ENCODE data around the gene LCLAT1.

The LCLAT1 gene

GRCh38 chr2:30455114-30455738 lies 8.2 kb downstream of the LCLAT1 start:
- H3K27me3 ChIP-seq (ENCODE audit: low read length): no peaks in the 10 kb centered on the region
- H3K36me3 ChIP-seq (ENCODE audit: low read length): no peaks in the 10 kb centered on the region
- H3K4me3 ChIP-seq (ENCODE audit: insufficient read depth, low read length, poor library complexity, severe bottlenecking): no peak overlapping the region
- peaks cover 19% of the 10 kb centered on the region for H4K20me1 ChIP-seq (ENCODE audit: low read depth, low read length)
- no peaks in the 10 kb centered on the region for H3F3A ChIP-seq (ENCODE audit: insufficient read depth)
- H3K9me2 ChIP-seq (replicated peaks; ENCODE audit: insufficient read depth, low read length): no peaks in the 10 kb centered on the region
- H3K79me2 ChIP-seq (ENCODE audit: insufficient read depth, low read length): peaks cover 14% of the 10 kb centered on the region
- no peak overlapping the region for H2AFZ ChIP-seq (ENCODE audit: low read depth, low read length, severe bottlenecking)
- no peak overlapping the region for H3K27ac ChIP-seq (ENCODE audit: low read depth, low read length)
- TF ChIP-seq EZH2phosphoT487 (conservative IDR thresholded peaks at IDR 0.05; ENCODE audit: low read length): no peak
- TF ChIP-seq, protein P1, sequence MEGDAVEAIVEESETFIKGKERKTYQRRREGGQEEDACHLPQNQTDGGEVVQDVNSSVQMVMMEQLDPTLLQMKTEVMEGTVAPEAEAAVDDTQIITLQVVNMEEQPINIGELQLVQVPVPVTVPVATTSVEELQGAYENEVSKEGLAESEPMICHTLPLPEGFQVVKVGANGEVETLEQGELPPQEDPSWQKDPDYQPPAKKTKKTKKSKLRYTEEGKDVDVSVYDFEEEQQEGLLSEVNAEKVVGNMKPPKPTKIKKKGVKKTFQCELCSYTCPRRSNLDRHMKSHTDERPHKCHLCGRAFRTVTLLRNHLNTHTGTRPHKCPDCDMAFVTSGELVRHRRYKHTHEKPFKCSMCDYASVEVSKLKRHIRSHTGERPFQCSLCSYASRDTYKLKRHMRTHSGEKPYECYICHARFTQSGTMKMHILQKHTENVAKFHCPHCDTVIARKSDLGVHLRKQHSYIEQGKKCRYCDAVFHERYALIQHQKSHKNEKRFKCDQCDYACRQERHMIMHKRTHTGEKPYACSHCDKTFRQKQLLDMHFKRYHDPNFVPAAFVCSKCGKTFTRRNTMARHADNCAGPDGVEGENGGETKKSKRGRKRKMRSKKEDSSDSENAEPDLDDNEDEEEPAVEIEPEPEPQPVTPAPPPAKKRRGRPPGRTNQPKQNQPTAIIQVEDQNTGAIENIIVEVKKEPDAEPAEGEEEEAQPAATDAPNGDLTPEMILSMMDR (IDR thresholded peaks at IDR 0.05; ENCODE audit: insufficient read depth, low read length, poor library complexity, severe bottlenecking): no peak
- H3K9me3 ChIP-seq (ENCODE audit: insufficient read depth, low read length): no peaks in the 10 kb centered on the region
- H3K4me2 ChIP-seq (ENCODE audit: low read depth, low read length, poor library complexity, severe bottlenecking): no peak overlapping the region
- no peak overlapping the region for H3K9ac ChIP-seq (ENCODE audit: low read length)

DNA sequence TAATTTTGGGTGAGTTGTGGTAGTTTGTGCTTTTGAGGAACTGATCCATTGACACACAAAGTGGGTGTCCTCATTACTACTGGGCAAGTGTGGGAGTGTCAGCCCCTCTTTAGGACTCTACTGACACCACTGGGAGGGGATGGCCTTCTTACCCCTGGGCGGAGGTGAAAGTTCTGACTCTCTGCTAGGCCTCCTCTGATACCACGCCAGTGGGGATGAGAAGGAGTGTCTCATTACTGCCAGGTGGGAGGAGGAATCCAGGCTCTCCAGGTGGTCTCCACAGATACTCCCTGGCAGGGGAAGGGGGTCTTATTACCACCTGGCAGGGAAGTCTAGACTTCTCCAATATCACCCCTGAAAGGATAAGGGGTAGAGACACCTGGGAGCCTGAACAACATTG lies 9.1 kb downstream of the LCLAT1 start:
- Histone ChIP-seq H3K27me3 (ENCODE audit: low read length) (no peaks in the 10 kb centered on the region), H4K20me1 (ENCODE audit: low read depth, low read length) (peaks cover 17% of the 10 kb centered on the region), H3K27ac (ENCODE audit: low read depth, low read length) (no peak overlapping the region), H3K9me3 (ENCODE audit: insufficient read depth, low read length) (no peaks in the 10 kb centered on the region), H3K79me2 (ENCODE audit: insufficient read depth, low read length) (peaks cover 10% of the 10 kb centered on the region), H3K4me3 (ENCODE audit: insufficient read depth, low read length, poor library complexity, severe bottlenecking) (no peak overlapping the region), H3F3A (ENCODE audit: insufficient read depth) (no peaks in the 10 kb centered on the region), H2AFZ (ENCODE audit: low read depth, low read length, severe bottlenecking) (no peak overlapping the region), H3K9ac (ENCODE audit: low read length) (no peak overlapping the region), H3K9me2 (replicated peaks; ENCODE audit: insufficient read depth, low read length) (no peaks in the 10 kb centered on the region), H3K4me2 (ENCODE audit: low read depth, low read length, poor library complexity, severe bottlenecking) (no peak overlapping the region), H3K36me3 (ENCODE audit: low read length) (no peaks in the 10 kb centered on the region)
- TF ChIP-seq, protein P1 (IDR thresholded peaks at IDR 0.05; ENCODE audit: insufficient read depth, low read length, poor library complexity, severe bottlenecking): no peak
- TF ChIP-seq EZH2phosphoT487 (conservative IDR thresholded peaks at IDR 0.05; ENCODE audit: low read length): no peak

DNA sequence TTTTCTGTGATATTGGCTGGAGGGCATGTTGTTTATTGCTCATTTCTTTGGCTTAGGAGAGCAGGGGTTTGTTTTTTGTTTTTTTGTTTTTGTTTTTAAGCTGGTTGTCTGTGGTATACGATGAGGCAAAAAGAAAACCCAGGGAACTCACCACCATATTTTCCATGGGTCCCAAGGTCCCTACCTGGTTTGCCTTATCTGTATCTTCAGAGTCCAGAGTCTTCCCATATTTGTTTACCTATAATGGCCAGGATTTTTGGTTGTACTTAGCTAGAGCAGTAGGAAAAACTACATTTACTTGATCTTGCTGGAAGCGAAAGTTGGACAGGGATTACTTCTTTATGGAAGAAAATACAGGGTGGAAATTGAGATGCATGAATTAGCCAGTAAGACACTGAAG lies 9.5 kb downstream of the LCLAT1 start:
- Histone ChIP-seq H3K27ac (ENCODE audit: low read depth, low read length) (no peak overlapping the region), H3K27me3 (ENCODE audit: low read length) (no peaks in the 10 kb centered on the region), H3K4me2 (ENCODE audit: low read depth, low read length, poor library complexity, severe bottlenecking) (no peak overlapping the region), H2AFZ (ENCODE audit: low read depth, low read length, severe bottlenecking) (no peak overlapping the region), H3K9me2 (replicated peaks; ENCODE audit: insufficient read depth, low read length) (no peaks in the 10 kb centered on the region), H3K36me3 (ENCODE audit: low read length) (no peaks in the 10 kb centered on the region), H3K9me3 (ENCODE audit: insufficient read depth, low read length) (no peaks in the 10 kb centered on the region), H4K20me1 (ENCODE audit: low read depth, low read length) (peaks cover 17% of the 10 kb centered on the region), H3F3A (ENCODE audit: insufficient read depth) (no peaks in the 10 kb centered on the region), H3K4me3 (ENCODE audit: insufficient read depth, low read length, poor library complexity, severe bottlenecking) (no peak overlapping the region), H3K9ac (ENCODE audit: low read length) (no peak overlapping the region), H3K79me2 (ENCODE audit: insufficient read depth, low read length) (peaks cover 8% of the 10 kb centered on the region)
- no peak for TF ChIP-seq EZH2phosphoT487 (conservative IDR thresholded peaks at IDR 0.05; ENCODE audit: low read length)
- TF ChIP-seq, protein P1 (IDR thresholded peaks at IDR 0.05; ENCODE audit: insufficient read depth, low read length, poor library complexity, severe bottlenecking): no peak
